ENCODE data around the gene C1QTNF12. TPM values are rescaled to one million over a fixed set of nuclear protein-coding genes. Genes with fewer than 3 reads are reported as not detected.

C1QTNF12 gene
- total RNA-seq, 4 donors from 2014 or later = 2.7 TPM; not detected in 3

GRCh38 chr1:1238702-1239178 is 7.8 kb downstream of the C1QTNF12 start:
- Histone ChIP-seq H3K4me3 (no peak overlapping the region), H3K4me1 (no peaks in the 10 kb centered on the region), H3K36me3 (no peaks in the 10 kb centered on the region), H3K9me3 (no peaks in the 10 kb centered on the region), H3K27ac (no peak overlapping the region), H3K27me3 (peaks cover 27 to 33% (median 32%) of the 10 kb centered on the region in 3 donors)
- ATAC-seq (no peak), DNase-seq (no peak)
- TF ChIP-seq CTCF (IDR thresholded peaks at IDR 0.05 in 4 of 5, conservative IDR thresholded peaks at IDR 0.05 in 1 of 5) (no peak), POLR2A (IDR thresholded peaks at IDR 0.05) (no peak)
- intact Hi-C loops (cut with DNase I; ENCODE audit: low total_unique reads) (no loop called here), in situ Hi-C loops (cut with MboI; ENCODE audit: low sequenced_read_pairs in 4 of 4) (no loop called here)

DNA sequence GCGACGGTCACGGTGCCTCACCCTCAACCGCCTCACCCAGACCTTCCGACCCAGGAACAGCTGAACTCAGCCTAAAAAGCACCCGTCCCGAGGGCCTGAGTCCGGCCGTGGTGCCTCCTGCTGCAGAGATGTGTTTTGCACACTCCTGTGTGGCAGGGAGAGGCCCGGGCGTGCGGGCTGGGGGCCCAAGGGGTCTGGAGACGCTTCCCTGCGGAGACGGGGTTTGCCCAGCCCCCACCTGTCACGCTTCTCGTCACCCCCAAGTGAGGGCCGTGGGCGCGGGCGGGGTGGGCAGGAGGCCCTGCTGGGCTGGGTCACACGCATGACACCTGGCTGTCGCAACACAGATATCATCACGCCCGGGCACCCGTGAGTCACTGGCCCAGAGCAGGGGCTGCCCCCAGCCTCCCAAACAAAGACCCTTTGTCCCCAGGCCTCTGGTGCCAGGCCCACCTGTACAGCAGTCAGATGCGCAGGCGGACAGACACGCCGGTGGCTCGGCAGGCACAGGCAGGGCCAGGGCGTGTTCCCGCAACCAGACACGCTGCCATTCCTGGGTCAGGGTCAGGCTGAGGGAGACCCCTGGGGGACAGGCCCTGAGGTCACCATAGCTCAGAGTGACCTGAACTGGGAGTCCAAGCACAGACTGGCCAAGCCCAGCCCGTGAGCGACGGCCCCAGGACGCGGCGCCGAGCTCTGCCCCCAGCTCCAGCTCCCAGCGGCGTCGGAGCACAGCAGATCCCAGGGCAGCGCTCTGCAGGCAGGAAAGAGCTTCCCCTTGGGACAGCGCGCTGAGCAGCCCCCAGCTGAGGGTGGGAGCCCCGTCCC is 8.4 kb downstream of the C1QTNF12 start:
- in situ Hi-C loops (cut with MboI; ENCODE audit: low sequenced_read_pairs in 4 of 4) (no loop called here), intact Hi-C loops (cut with DNase I; ENCODE audit: low total_unique reads) (no loop called here)
- Histone ChIP-seq H3K4me3 (no peak overlapping the region), H3K36me3 (no peaks in the 10 kb centered on the region), H3K4me1 (peaks cover 0 to 1% of the 10 kb centered on the region in 2 donors), H3K27me3 (peaks cover 27 to 33% (median 32%) of the 10 kb centered on the region in 3 donors), H3K9me3 (no peaks in the 10 kb centered on the region), H3K27ac (no peak overlapping the region)
- no peak for DNase-seq
- TF ChIP-seq POLR2A (IDR thresholded peaks at IDR 0.05) (no peak), CTCF (IDR thresholded peaks at IDR 0.05 in 4 of 5, conservative IDR thresholded peaks at IDR 0.05 in 1 of 5) (no peak)
- no peak for ATAC-seq

- TF ChIP-seq POLR2A (IDR thresholded peaks at IDR 0.05) (no peak), CTCF (IDR thresholded peaks at IDR 0.05 in 4 of 5, conservative IDR thresholded peaks at IDR 0.05 in 1 of 5) (no peak)
- H3K36me3 ChIP-seq = no peaks in the 10 kb centered on the region
- peaks cover 27 to 33% (median 32%) of the 10 kb centered on the region in 3 donors for H3K27me3 ChIP-seq
- no peaks in the 10 kb centered on the region for H3K9me3 ChIP-seq
- H3K4me1 ChIP-seq = peaks cover 0 to 7% of the 10 kb centered on the region in 2 donors
- no peak overlapping the region for H3K4me3 ChIP-seq
- ATAC-seq = no peak
- DNase-seq = no peak
- intact Hi-C loops (cut with DNase I; ENCODE audit: low total_unique reads) (no loop called here), in situ Hi-C loops (cut with MboI; ENCODE audit: low sequenced_read_pairs in 4 of 4) (no loop called here)
- no peak overlapping the region for H3K27ac ChIP-seq
Observed at GRCh38 chr1:1236945-1237873, 9.3 kb downstream of the C1QTNF12 start.

DNA sequence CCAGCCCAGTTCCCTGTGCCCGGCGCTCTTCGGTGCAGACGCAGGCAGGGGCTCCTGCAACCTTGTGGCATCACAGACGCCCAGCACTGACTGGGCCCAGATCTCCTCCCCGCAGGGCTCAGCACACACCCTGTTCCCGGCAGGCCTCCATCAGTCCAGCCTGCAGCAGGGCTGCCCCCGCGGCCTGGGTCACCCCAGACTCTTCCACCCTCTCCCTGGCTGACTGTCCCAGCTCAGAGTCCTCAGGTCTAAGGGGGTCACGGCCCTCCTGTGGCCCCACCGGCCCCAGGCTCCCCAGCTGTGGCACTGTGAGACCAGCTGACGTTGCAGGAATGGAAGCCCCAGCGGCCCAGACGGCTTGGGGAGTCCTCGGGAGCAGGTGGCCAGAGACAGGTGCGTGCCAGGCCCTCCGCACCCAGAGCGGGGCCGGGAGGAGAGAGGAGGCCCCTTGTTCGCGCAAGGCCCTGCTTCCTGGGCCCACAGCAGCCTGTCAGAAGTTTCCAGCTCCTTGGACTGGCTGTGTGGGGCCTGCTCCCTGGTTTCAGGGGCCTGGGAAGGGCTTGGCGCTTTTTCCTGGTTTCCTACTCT is 10.3 kb downstream of the C1QTNF12 start:
- DNase-seq (no peak), ATAC-seq (no peak)
- Histone ChIP-seq H3K9me3 (no peaks in the 10 kb centered on the region), H3K27ac (no peak overlapping the region), H3K27me3 (peaks cover 27 to 33% (median 32%) of the 10 kb centered on the region in 3 donors), H3K4me3 (no peak overlapping the region), H3K4me1 (peaks cover 0 to 7% of the 10 kb centered on the region in 2 donors), H3K36me3 (no peaks in the 10 kb centered on the region)
- in situ Hi-C loops (cut with MboI; ENCODE audit: low sequenced_read_pairs in 4 of 4) (no loop called here), intact Hi-C loops (cut with DNase I; ENCODE audit: low total_unique reads) (no loop called here)
- TF ChIP-seq CTCF (IDR thresholded peaks at IDR 0.05 in 4 of 5, conservative IDR thresholded peaks at IDR 0.05 in 1 of 5) (no peak), POLR2A (IDR thresholded peaks at IDR 0.05) (no peak)
